Smooth muscle cell (in vitro differentiated cells): ENCODE measurements around the gene ADGRG7. TPM values are rescaled to one million over a fixed set of nuclear protein-coding genes. Genes with fewer than 3 reads are reported as not detected.

Experiments used
- DNase-seq: peaks from one replicate; lab custom pipeline; 2025; ENCODE audit not compliant: unreplicated experiment; lab: John Stamatoyannopoulos, UW
- H2AFZ ChIP-seq: fragments of 200-600 bp; sonication (generic); 2 replicates; pipeline ENCODE4 v1.6.0; 2016; ENCODE audit warnings: antibody characterized with exemption, low read depth, mild to moderate bottlenecking
- H3F3A ChIP-seq: fragments of 200-600 bp; sonication (generic); 2 replicates; pipeline ENCODE4 v1.6.0; 2017; ENCODE audit warnings: antibody characterized with exemption, low read depth
- H3K27ac ChIP-seq: fragments of 200-600 bp; sonication (generic); 2 replicates; pipeline ENCODE4 v1.5.1; 2016; ENCODE audit warnings: low read depth, mild to moderate bottlenecking
- H3K27me3 ChIP-seq: fragments of 200-600 bp; sonication (generic); 2 replicates; pipeline ENCODE4 v1.6.1; 2016; ENCODE audit warnings: low read depth, mild to moderate bottlenecking
- H3K36me3 ChIP-seq: fragments of 200-600 bp; sonication (generic); 2 replicates; pipeline ENCODE4 v1.5.1; 2016; ENCODE audit warnings: low read depth
- H3K4me1 ChIP-seq: fragments of 200-600 bp; sonication (generic); 2 replicates; pipeline ENCODE4 v1.5.1; 2016; ENCODE audit warnings: low read depth
- H3K4me2 ChIP-seq: fragments of 200-600 bp; sonication (generic); 2 replicates; pipeline ENCODE4 v1.6.0; 2016; ENCODE audit warnings: mild to moderate bottlenecking
- H3K4me3 ChIP-seq: fragments of 200-600 bp; sonication (generic); 2 replicates; pipeline ENCODE4 v1.5.1; 2016; ENCODE audit warnings: mild to moderate bottlenecking
- H3K79me2 ChIP-seq: fragments of 200-600 bp; sonication (generic); 2 replicates; pipeline ENCODE4 v1.6.0; 2016; ENCODE audit warnings: low read depth, mild to moderate bottlenecking
- H3K9ac ChIP-seq: fragments of 200-600 bp; sonication (generic); 2 replicates; pipeline ENCODE4 v1.6.0; 2016; ENCODE audit warnings: low read depth
- H3K9me3 ChIP-seq: fragments of 200-600 bp; sonication (generic); replicated peaks from 2 replicates; pipeline ENCODE4 v1.5.1; 2016; ENCODE audit warnings: low read depth
- H4K20me1 ChIP-seq: fragments of 200-600 bp; sonication (generic); 2 replicates; pipeline ENCODE4 v1.6.0; 2016; ENCODE audit warnings: low read depth
- CTCF ChIP-seq: fragments of 200-600 bp; sonication (generic); IDR thresholded peaks from 2 replicates; pipeline ENCODE4 v1.5.1; 2017; ENCODE audit warnings: borderline replicate concordance, mild to moderate bottlenecking, antibody characterized with exemption; ENCODE audit not compliant: insufficient read depth, poor library complexity, severe bottlenecking
- WGBS: methylation state at CpG from one replicate; pipeline ENCODE4 v1.1.7; 2016; ENCODE audit warnings: low lambda C conversion rate; 5-methylcytosine and 5-hydroxymethylcytosine counted together
- polyA plus RNA-seq: library from polyadenylated mRNA; unstranded; fragments of >200 nt; fragmentation: Nextera tagmentation; extraction: Ambion mirVana; gene quantifications from 2 replicates; pipeline ENCODE4 v1.2.1, GENCODE V29; 2016
- total RNA-seq: library from RNA; depleted of rRNA; stranded (reverse); fragments of >200 nt; gene quantifications from 2 replicates; pipeline ENCODE4 v1.2.3, GENCODE V29; 2014

ADGRG7 gene
- total and polyA plus RNA-seq, 2 experiments from 2014 or later = 0.04 TPM; not detected in 1

DNA sequence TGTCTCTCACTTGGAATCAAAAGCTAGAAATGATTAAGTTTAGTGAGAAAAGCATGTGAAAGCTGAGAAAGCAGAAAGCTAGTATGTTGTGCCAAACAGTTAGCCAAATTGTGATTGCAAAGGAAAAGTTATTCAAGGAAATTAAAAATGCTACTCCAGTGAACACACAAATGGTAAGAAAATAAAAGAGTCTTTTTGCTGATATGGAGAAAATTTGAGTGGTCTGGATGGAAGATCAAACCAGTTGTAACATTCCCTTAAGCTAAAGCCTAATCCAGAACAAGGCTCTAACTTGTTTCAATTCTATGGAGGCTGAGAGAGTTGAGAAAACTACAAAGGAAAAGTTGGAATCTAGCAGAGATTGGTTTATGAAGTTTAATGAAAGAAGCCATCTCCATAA lies 11.8 kb downstream of the ADGRG7 start:
- DNase-seq = no peak
- no peak overlapping the region for H3K9ac ChIP-seq
- H3K9me3 ChIP-seq = no peaks in the 10 kb centered on the region
- H3K79me2 ChIP-seq = no peaks in the 10 kb centered on the region
- no peak overlapping the region for H3K4me2 ChIP-seq
- no peak for TF ChIP-seq CTCF
- no peak overlapping the region for H3K27ac ChIP-seq
- H3K4me1 ChIP-seq = no peaks in the 10 kb centered on the region
- no peaks in the 10 kb centered on the region for H4K20me1 ChIP-seq
- no peaks in the 10 kb centered on the region for H3F3A ChIP-seq
- H3K4me3 ChIP-seq = no peak overlapping the region
- no peaks in the 10 kb centered on the region for H3K36me3 ChIP-seq
- no peaks in the 10 kb centered on the region for H3K27me3 ChIP-seq
- no peak overlapping the region for H2AFZ ChIP-seq

DNA sequence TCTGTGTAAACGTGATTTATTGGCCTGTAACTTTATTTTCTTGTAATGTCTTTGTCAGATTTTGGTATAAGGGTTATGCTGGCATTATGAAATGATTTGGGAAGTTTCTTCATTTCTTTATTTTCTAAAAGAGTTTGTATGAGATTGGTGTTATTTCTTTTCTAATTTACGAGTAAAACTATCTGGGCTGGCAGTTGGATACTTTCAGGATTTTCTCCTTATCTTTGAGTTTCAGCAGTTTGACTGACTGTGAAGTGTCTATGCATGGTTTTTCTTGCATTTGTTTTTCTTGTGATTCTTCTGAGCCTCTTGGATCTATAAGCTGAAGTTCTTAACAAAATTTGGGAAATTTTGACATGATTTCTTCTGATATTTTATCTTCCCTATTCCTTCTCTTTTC lies 18.1 kb downstream of the ADGRG7 start:
- WGBS = 49% methylated on average over 2 of the region's 2 CpGs
- no peak overlapping the region for H3K4me2 ChIP-seq
- H3K4me1 ChIP-seq = no peaks in the 10 kb centered on the region
- TF ChIP-seq CTCF = no peak
- H4K20me1 ChIP-seq = no peaks in the 10 kb centered on the region
- H3K9ac ChIP-seq = no peak overlapping the region
- H3K79me2 ChIP-seq = no peaks in the 10 kb centered on the region
- no peaks in the 10 kb centered on the region for H3F3A ChIP-seq
- H3K27ac ChIP-seq = no peak overlapping the region
- no peaks in the 10 kb centered on the region for H3K36me3 ChIP-seq
- DNase-seq = no peak
- H3K9me3 ChIP-seq = no peaks in the 10 kb centered on the region
- no peaks in the 10 kb centered on the region for H3K27me3 ChIP-seq
- no peak overlapping the region for H3K4me3 ChIP-seq
- no peak overlapping the region for H2AFZ ChIP-seq

- Histone ChIP-seq H4K20me1 (no peaks in the 10 kb centered on the region), H3K4me1 (no peaks in the 10 kb centered on the region), H3K36me3 (no peaks in the 10 kb centered on the region), H2AFZ (no peak overlapping the region), H3K9ac (no peak overlapping the region), H3K9me3 (no peaks in the 10 kb centered on the region), H3K79me2 (no peaks in the 10 kb centered on the region), H3K4me3 (no peak overlapping the region), H3K27me3 (no peaks in the 10 kb centered on the region), H3F3A (no peaks in the 10 kb centered on the region), H3K4me2 (no peak overlapping the region), H3K27ac (no peak overlapping the region)
- no peak for TF ChIP-seq CTCF
- no peak for DNase-seq
- 85% methylated on average over 3 of the region's 3 CpGs for WGBS
These were observed 20.2 kb downstream of the ADGRG7 start for GRCh38 chr3:100629421-100630127.

DNA sequence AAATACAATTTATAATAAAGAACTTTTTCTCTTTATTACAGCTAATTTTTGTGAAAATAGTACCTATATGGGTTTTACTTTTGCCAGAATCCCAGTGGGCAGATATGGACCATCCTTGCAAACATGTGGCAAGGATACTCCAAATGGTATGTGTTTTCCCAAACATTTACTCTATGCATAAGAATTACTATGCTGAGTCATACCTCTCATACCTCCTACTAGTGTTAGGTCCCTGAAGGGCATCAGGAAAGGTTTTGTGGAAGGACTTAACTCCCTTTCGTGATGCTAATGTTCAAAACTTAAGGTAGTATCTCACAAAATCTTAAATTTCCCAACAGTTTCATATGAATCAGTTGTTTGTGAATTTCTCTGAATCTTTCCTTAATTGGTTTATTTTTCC lies 21.3 kb downstream of the ADGRG7 start:
- no peak overlapping the region for H3K4me2 ChIP-seq
- no peaks in the 10 kb centered on the region for H4K20me1 ChIP-seq
- no peaks in the 10 kb centered on the region for H3K27me3 ChIP-seq
- H3K4me1 ChIP-seq = no peaks in the 10 kb centered on the region
- H3K9me3 ChIP-seq = no peaks in the 10 kb centered on the region
- 67% methylated on average over 1 of the region's 1 CpG for WGBS
- TF ChIP-seq CTCF = no peak
- no peak for DNase-seq
- no peaks in the 10 kb centered on the region for H3K36me3 ChIP-seq
- H3K4me3 ChIP-seq = no peak overlapping the region
- H3K79me2 ChIP-seq = no peaks in the 10 kb centered on the region
- no peak overlapping the region for H3K27ac ChIP-seq
- no peaks in the 10 kb centered on the region for H3F3A ChIP-seq
- H3K9ac ChIP-seq = no peak overlapping the region
- no peak overlapping the region for H2AFZ ChIP-seq
